GM19035 (cell line): ENCODE data around the gene CCDC171.
"Not testable (repeated sequence)": the region's sequence is repeated elsewhere in the genome, so short reads cannot be mapped to it uniquely, and the experiment has no call there.

Source experiments
- ATAC-seq: cut with Tn5 transposase; IDR thresholded peaks from one replicate; pipeline ENCODE4 v1.9.1; 2021; ENCODE audit not compliant: unreplicated experiment

Gene CCDC171

GRCh38 chr9:15693701-15694100 lies 140.9 kb downstream of the CCDC171 start:
- no peak for ATAC-seq

GRCh38 chr9:15696979-15697378 lies 144.1 kb downstream of the CCDC171 start:
- ATAC-seq = no peak

GRCh38 chr9:15697446-15697851 lies 144.6 kb downstream of the CCDC171 start:
- no peak for ATAC-seq

GRCh38 chr9:15699876-15700559 lies 147.2 kb downstream of the CCDC171 start:
- not testable (repeated sequence) for ATAC-seq

GRCh38 chr9:15707000-15707399 lies 154.2 kb downstream of the CCDC171 start:
- no peak for ATAC-seq

- no peak for ATAC-seq
Observed at GRCh38 chr9:15711531-15711930, 158.7 kb downstream of the CCDC171 start.

GRCh38 chr9:15711931-15712330 lies 159.1 kb downstream of the CCDC171 start:
- ATAC-seq = no peak

- ATAC-seq = no peak
Observed at GRCh38 chr9:15714746-15715145, 161.9 kb downstream of the CCDC171 start.

- ATAC-seq = no peak
Observed at GRCh38 chr9:15717290-15717967, 164.6 kb downstream of the CCDC171 start.

GRCh38 chr9:15718423-15718822 lies 165.6 kb downstream of the CCDC171 start:
- ATAC-seq = no peak

- ATAC-seq = no peak
Observed at GRCh38 chr9:15720861-15721260, 168.0 kb downstream of the CCDC171 start.

GRCh38 chr9:15722888-15723287 lies 170.0 kb downstream of the CCDC171 start:
- no peak for ATAC-seq

- ATAC-seq = no peak
Observed at GRCh38 chr9:15724016-15724415, 171.2 kb downstream of the CCDC171 start.

GRCh38 chr9:15724612-15725011 lies 171.8 kb downstream of the CCDC171 start:
- no peak for ATAC-seq

GRCh38 chr9:15725953-15726352 lies 173.1 kb downstream of the CCDC171 start:
- no peak for ATAC-seq

- no peak for ATAC-seq
Observed at GRCh38 chr9:15729507-15729906, 176.7 kb downstream of the CCDC171 start.

GRCh38 chr9:15735083-15735857 lies 182.4 kb downstream of the CCDC171 start:
- ATAC-seq = no peak

- ATAC-seq = no peak
Observed at GRCh38 chr9:15736569-15736968, 183.7 kb downstream of the CCDC171 start.

GRCh38 chr9:15738011-15738410 lies 185.2 kb downstream of the CCDC171 start:
- no peak for ATAC-seq

- ATAC-seq = no peak
Observed at GRCh38 chr9:15741015-15741414, 188.2 kb downstream of the CCDC171 start.

- ATAC-seq = peak; percentile 93
Observed at GRCh38 chr9:15743512-15743911, 190.7 kb downstream of the CCDC171 start.

GRCh38 chr9:15744196-15744595 lies 191.4 kb downstream of the CCDC171 start:
- ATAC-seq = no peak
